ENCODE data around the gene ABCA1.

ABCA1 gene

DNA sequence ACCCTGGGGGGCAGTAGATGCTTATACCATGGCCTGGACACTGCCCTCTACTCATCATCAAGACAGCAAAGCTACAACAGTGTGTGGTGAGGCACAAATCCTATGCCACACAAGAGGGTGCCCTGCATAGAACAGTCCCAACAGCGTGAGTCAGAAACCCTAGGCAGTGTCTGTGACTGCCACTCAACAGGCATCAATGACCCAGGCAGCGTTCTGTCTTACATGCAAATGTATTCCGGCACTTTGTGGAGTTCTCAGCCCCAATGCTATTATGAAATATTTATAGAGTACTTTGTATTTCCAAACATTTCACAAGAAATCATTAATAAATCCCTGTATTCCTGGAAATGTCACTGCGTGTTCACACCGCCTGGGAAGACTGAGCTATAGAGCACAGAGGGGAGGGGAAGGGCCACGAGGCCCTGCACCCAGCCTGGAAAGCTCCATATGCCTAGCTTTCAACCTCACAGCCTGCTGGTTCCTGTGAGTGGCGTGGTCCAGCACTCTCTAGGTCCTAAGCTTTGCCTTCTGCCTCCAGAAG lies 86.3 kb downstream of the ABCA1 start:
- DNase-seq (ENCODE audit: low spot score): no peak
- in situ Hi-C loops (cut with MboI; ENCODE audit: low sequenced_read_pairs, unreplicated experiment): no loop called here

DNA sequence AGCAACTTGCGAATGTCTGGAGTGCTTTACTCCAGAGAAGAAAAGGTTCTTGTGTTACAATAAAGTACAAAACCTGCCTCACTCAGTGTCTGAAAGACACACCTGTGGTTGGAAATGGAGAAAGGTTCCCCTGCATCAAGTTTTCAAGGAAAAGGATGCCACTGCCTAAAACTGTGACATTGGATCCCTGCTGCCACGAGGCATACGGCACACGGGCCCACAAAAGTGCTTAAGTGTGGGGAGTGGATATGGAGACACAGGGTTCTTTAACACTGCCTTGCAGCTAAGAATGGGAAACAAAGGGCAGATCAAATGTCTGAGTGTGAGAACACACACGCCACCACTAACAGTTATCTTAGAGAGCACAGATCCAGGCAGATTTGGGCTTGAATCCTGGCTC lies 89.0 kb downstream of the ABCA1 start:
- TF ChIP-seq, protein P1, sequence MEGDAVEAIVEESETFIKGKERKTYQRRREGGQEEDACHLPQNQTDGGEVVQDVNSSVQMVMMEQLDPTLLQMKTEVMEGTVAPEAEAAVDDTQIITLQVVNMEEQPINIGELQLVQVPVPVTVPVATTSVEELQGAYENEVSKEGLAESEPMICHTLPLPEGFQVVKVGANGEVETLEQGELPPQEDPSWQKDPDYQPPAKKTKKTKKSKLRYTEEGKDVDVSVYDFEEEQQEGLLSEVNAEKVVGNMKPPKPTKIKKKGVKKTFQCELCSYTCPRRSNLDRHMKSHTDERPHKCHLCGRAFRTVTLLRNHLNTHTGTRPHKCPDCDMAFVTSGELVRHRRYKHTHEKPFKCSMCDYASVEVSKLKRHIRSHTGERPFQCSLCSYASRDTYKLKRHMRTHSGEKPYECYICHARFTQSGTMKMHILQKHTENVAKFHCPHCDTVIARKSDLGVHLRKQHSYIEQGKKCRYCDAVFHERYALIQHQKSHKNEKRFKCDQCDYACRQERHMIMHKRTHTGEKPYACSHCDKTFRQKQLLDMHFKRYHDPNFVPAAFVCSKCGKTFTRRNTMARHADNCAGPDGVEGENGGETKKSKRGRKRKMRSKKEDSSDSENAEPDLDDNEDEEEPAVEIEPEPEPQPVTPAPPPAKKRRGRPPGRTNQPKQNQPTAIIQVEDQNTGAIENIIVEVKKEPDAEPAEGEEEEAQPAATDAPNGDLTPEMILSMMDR (IDR thresholded peaks at IDR 0.05; ENCODE audit: borderline replicate concordance, control extremely low read depth, extremely low read depth, insufficient read depth, missing control alignments): no peak
- in situ Hi-C loops (cut with MboI; ENCODE audit: low sequenced_read_pairs, unreplicated experiment): no loop called here
- no peak for DNase-seq (ENCODE audit: low spot score)

More for the DNA sequence above, 86.3 kb downstream of the ABCA1 start:
- TF ChIP-seq, protein P1 (IDR thresholded peaks at IDR 0.05; ENCODE audit: borderline replicate concordance, control extremely low read depth, extremely low read depth, insufficient read depth, missing control alignments): no peak

DNA sequence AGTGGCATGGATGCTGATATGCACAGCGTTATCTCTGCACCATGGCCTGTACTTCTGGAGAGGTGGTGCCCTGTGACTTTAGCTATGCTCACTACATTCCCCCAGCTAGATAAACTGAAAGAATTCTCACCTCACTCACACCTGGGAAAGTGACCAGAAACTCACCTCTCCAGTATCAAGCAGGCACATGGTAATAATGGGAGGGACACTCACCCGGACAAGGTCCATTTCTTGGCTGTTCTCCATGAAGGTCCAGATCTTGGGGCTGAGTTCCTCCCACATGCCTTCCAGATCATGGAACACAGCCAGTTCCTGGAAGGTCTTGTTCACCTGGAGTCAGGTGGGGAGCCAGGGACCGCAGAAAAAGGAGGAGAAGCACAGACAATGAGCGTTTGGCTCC lies 91.2 kb downstream of the ABCA1 start:
- no peak for DNase-seq (ENCODE audit: low spot score)
- TF ChIP-seq, protein P1 (IDR thresholded peaks at IDR 0.05; ENCODE audit: borderline replicate concordance, control extremely low read depth, extremely low read depth, insufficient read depth, missing control alignments): no peak
- in situ Hi-C loops (cut with MboI; ENCODE audit: low sequenced_read_pairs, unreplicated experiment): no loop called here

DNA sequence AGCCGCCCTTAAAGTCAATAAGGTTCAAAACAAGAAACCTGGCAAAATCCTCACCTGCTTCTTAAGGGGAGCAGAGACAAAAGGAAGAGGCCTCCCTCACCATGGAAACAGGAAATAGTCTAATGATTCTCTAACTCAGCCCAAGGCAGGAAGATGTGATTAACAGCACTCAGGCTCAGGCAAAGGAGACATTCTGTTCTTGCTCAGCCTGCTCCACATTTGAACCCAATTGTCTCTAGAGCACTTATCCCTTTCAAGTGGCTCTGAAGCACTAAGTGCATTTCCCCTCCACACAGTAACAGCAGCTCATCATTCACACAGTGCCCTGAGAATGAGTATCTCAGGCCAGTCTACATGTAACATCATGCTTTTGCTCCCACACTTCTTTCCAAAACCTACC lies 91.7 kb downstream of the ABCA1 start:
- in situ Hi-C loops (cut with MboI; ENCODE audit: low sequenced_read_pairs, unreplicated experiment): no loop called here
- TF ChIP-seq, protein P1 (IDR thresholded peaks at IDR 0.05; ENCODE audit: borderline replicate concordance, control extremely low read depth, extremely low read depth, insufficient read depth, missing control alignments): no peak
- DNase-seq (ENCODE audit: low spot score): no peak

DNA sequence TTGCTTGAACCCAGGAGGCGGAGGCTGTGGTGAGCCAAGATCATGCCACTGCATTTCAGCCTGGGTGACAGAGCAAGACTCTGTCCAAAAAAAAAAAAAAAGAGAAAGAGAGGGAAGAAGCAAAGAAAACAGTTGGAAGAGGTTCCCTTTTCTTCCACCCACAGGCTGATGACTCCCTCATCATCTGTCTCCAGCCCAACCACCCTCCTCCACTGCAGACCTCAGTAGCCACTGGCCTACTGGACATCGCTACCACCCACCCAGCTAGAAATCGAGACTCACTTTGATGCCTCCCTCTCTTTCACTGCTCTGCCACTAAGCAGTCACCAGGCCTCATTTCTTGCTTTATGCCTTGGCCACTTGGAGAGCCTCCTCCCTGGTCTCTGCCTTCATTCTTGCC lies 92.8 kb downstream of the ABCA1 start:
- DNase-seq (ENCODE audit: low spot score): no peak
- in situ Hi-C loops (cut with MboI; ENCODE audit: low sequenced_read_pairs, unreplicated experiment): no loop called here
- TF ChIP-seq, protein P1 (IDR thresholded peaks at IDR 0.05; ENCODE audit: borderline replicate concordance, control extremely low read depth, extremely low read depth, insufficient read depth, missing control alignments): no peak

DNA sequence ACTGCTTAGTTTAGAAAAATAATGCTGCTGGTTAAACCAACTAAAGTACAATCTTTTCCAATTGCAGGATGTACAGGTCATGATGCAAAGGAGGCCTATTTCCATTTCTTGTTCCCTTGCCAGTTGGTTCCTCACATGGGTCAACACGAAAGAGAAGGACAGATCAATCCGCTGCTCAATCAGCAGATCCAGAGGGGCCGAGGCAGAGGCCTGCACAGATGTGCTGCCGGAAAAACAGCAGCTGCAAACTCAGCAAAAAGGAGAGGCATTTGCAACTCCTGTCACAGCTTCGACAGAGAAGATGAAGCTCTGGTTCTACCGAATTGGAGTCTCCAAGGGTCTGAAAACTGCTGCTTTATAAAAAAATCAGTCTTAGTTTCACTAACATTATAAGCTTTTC lies 94.3 kb downstream of the ABCA1 start:
- in situ Hi-C loops (cut with MboI; ENCODE audit: low sequenced_read_pairs, unreplicated experiment): no loop called here
- TF ChIP-seq, protein P1 (IDR thresholded peaks at IDR 0.05; ENCODE audit: borderline replicate concordance, control extremely low read depth, extremely low read depth, insufficient read depth, missing control alignments): no peak
- no peak for DNase-seq (ENCODE audit: low spot score)
